Mononuclear cell (primary cell): ENCODE data around the gene KCNK4. TPM values are rescaled to one million over a fixed set of nuclear protein-coding genes. Genes with fewer than 3 reads are reported as not detected.

ENCODE experiments used
- H3K27me3 ChIP-seq: 2 replicates; pipeline ENCODE4 v1.6.0; 2011; ENCODE audit warnings: low read length, control low read depth; ENCODE audit not compliant: insufficient read depth
- H3K4me1 ChIP-seq: 2 replicates; pipeline ENCODE4 v1.5.1; 2011; ENCODE audit warnings: mild to moderate bottlenecking, low read length, control low read depth; ENCODE audit not compliant: insufficient read depth
- H3K4me3 ChIP-seq: 2 replicates; pipeline ENCODE4 v1.5.1; 2011; ENCODE audit warnings: mild to moderate bottlenecking, low read length, moderate library complexity
- H3K9me3 ChIP-seq: 2 replicates; pipeline ENCODE4 v1.5.1; 2011; ENCODE audit warnings: low read depth, mild to moderate bottlenecking, control low read depth, low read length
- total RNA-seq: library from RNA; depleted of rRNA; stranded (reverse); fragments of >200 nt; gene quantifications from one replicate; pipeline ENCODE4 v1.2.3, GENCODE V29; 2012

The KCNK4 gene
- total RNA-seq, 1 donor, result not detected

- H3K27me3 ChIP-seq, result no peaks in the 10 kb centered on the region
- H3K4me3 ChIP-seq, result no peak overlapping the region
- H3K4me1 ChIP-seq, result no peaks in the 10 kb centered on the region
- no peaks in the 10 kb centered on the region for H3K9me3 ChIP-seq
Measured at GRCh38 chr11:64261556-64262080, 29.5 kb upstream of the KCNK4 start.

DNA sequence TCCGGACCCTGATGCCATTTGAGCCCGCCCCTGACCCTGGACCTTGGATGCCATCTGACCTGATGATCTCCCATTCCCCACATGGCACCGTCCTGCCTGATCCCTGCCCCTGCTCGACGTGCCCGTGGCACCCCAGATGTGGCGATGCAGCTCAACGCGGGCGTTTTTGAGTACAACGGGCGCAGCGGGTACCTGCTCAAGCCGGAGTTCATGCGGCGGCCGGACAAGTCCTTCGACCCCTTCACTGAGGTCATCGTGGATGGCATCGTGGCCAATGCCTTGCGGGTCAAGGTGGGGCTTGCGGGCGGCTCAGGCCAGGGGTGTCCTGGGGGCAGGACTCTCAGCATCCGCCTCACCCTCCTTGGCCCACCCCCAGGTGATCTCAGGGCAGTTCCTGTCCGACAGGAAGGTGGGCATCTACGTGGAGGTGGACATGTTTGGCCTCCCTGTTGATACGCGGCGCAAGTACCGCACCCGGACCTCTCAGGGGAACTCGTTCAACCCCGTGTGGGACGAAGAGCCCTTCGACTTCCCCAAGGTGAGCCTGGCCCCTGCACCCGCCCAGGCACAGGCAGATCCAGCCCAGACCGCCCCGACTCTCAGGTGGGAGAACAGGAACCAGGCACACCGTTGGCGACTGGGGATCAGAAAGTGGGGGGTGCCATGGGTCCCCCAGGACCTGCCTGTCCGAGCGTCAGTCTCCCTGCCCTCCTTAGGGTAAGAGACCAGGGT lies 28.7 kb upstream of the KCNK4 start:
- Histone ChIP-seq H3K4me1 (peaks cover under 1% of the 10 kb centered on the region), H3K4me3 (no peak overlapping the region), H3K27me3 (no peaks in the 10 kb centered on the region), H3K9me3 (no peaks in the 10 kb centered on the region)

- H3K4me1 ChIP-seq, result peaks cover 9% of the 10 kb centered on the region
- no peak overlapping the region for H3K4me3 ChIP-seq
- no peaks in the 10 kb centered on the region for H3K27me3 ChIP-seq
- no peaks in the 10 kb centered on the region for H3K9me3 ChIP-seq
Measured at GRCh38 chr11:64263021-64263946, 27.8 kb upstream of the KCNK4 start.

DNA sequence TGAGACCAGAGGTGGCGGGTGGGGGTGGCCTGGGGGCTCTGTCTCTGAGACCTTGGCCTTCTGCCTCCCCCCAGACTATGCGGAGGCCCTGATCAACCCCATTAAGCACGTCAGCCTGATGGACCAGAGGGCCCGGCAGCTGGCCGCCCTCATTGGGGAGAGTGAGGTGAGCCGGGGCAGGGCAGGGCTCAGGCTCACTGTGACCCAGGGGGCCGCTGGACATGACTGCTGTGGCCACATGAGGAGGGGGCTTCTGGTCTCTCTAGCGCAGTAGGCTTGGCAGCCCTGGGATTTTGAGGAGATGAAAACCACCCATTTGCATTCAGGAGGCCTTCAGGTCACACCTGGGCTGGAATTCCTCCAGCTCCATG lies 27.2 kb upstream of the KCNK4 start:
- H3K27me3 ChIP-seq, result no peaks in the 10 kb centered on the region
- H3K4me3 ChIP-seq, result no peak overlapping the region
- no peaks in the 10 kb centered on the region for H3K9me3 ChIP-seq
- peaks cover 16% of the 10 kb centered on the region for H3K4me1 ChIP-seq

DNA sequence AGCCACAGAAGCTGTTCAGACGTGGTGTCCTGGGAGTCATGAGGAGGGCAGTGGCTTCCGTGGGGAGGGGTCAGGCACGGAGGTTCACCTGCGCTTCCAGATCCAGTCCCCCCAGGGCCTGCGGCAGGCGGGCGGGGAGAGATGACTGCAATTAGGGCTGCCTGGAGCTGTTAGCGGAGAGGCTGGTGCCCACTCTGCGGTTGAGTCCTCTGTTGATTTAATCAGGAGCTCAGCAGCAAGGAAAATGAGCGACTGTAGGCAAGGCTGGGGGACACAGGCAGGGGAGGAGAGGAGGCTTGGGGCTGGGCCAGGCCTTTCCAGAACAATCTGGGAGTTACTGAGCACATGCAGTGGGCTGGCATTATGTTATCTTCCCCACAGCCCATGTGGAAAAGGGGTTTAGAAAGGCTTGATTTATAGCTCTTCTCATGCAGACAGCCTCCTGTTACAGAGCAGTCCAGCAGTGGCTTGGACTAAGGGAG lies 26.7 kb upstream of the KCNK4 start:
- no peak overlapping the region for H3K4me3 ChIP-seq
- peaks cover 20% of the 10 kb centered on the region for H3K4me1 ChIP-seq
- no peaks in the 10 kb centered on the region for H3K27me3 ChIP-seq
- H3K9me3 ChIP-seq, result no peaks in the 10 kb centered on the region

GRCh38 chr11:64265176-64266160 lies 25.6 kb upstream of the KCNK4 start:
- Histone ChIP-seq H3K27me3 (no peaks in the 10 kb centered on the region), H3K4me1 (peaks cover 22% of the 10 kb centered on the region), H3K4me3 (no peak overlapping the region), H3K9me3 (no peaks in the 10 kb centered on the region)

GRCh38 chr11:64266339-64266738 lies 24.8 kb upstream of the KCNK4 start:
- Histone ChIP-seq H3K9me3 (no peaks in the 10 kb centered on the region), H3K4me1 (peaks cover 26% of the 10 kb centered on the region), H3K4me3 (no peak overlapping the region), H3K27me3 (no peaks in the 10 kb centered on the region)

DNA sequence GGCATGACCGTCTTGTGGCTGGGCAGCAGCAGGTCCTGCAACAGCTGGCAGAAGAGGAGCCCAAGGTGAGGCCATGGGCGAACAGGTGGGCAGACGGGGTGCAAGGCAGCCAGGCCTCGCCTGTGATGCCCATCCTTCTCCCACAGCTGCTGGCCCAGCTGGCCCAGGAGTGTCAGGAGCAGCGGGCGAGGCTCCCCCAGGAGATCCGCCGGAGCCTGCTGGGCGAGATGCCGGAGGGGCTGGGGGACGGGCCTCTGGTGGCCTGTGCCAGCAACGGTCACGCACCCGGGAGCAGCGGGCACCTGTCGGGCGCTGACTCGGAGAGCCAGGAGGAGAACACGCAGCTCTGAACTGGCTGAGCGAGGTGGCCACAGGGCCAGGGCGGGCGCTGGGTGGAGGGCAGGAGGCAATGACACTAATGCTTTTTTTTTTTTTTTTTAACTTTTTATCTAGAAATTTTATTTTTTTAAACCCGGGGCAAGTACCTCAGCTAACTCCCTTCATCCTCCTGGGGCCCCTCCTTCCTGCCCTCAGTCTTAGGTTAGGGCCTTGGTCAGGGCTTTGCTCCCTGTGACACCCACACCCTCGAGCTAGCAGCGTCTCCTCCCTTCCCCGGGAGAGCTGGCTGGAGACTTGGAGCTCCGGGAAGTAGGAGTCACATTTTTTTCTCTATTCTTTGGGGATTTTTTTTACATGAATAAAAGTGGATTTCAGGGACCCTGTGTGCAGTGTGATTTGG lies 23.7 kb upstream of the KCNK4 start:
- Histone ChIP-seq H3K4me1 (peaks cover 35% of the 10 kb centered on the region), H3K27me3 (no peaks in the 10 kb centered on the region), H3K9me3 (no peaks in the 10 kb centered on the region), H3K4me3 (no peak overlapping the region)

DNA sequence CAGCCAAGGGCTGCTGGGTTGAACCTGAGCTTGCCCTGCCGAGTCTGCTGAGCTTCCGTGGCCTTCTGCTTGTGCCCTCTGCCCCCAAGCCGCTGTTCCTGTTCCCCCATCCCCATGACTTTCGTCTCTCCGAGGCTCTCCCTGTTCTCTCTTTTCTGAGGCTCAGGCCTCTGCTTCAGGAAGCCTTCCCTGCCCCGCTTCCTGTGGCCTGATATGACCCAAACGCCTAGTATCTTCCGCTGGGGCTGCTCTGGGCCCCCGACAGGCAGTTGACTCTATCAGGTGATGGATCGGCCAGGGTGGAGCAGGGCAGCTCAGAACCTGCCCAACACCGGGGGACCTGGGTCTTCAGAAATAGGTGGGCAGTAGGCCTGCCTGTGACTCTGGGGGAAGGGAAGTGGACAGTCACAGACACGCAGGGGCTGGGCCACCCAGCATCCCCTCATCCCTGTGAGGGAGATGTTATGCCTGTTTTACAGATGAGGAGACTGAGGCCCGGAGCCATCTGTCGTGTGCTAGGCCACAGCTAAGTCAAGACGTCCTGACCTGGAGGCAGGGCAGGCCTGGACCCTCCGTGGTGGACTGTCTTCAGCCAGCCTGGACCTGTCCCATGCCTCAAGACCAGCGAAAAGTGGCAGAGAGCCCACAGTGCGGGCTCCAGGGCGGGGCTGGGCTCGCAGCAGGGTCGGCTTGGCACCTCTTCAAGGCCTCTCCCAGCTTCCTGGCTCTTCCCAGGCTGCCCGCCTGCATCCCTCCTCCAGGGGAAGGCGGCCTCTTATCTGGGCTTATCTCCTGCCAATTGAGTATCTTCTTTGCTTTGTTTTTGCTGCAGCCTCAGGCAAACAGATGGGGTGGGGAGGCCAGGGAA lies 22.8 kb upstream of the KCNK4 start:
- Histone ChIP-seq H3K4me3 (peak overlapping the region; percentile 66), H3K9me3 (no peaks in the 10 kb centered on the region), H3K4me1 (peaks cover 35% of the 10 kb centered on the region), H3K27me3 (no peaks in the 10 kb centered on the region)

DNA sequence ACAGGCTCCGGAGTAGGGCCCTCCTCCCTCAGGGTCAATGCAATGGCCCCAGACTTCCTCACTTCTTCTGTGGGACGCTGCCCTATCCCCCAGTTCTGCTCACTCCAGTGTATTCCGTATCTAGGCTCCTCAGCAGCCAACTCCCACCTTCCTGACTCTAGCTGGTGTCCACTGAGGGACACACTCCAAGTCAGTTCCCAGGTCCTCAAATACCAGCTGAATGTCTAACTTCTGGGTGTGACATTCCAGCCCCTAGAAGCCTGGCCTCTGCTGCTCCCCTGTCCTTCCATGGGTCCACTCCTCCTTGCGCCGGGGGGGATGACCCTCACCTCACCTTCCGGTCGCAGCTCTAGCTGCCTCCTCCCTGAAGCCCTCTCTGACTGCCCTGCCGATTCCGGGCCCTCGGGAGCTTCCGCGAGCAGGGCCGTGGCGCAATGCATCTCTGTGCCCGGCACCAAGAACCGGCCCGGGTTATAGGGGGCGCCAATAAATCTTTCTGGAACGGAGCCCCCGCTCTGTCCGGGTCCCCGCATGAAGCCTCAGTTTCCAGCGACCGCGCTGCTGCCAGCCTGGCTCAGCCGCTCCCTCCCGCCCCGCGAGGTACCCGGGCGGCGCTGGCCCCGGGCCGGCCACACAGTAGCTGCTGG lies 22.1 kb upstream of the KCNK4 start:
- H3K27me3 ChIP-seq, result no peaks in the 10 kb centered on the region
- H3K4me3 ChIP-seq, result peak overlapping the region; percentile 66
- H3K4me1 ChIP-seq, result peaks cover 35% of the 10 kb centered on the region
- H3K9me3 ChIP-seq, result no peaks in the 10 kb centered on the region

DNA sequence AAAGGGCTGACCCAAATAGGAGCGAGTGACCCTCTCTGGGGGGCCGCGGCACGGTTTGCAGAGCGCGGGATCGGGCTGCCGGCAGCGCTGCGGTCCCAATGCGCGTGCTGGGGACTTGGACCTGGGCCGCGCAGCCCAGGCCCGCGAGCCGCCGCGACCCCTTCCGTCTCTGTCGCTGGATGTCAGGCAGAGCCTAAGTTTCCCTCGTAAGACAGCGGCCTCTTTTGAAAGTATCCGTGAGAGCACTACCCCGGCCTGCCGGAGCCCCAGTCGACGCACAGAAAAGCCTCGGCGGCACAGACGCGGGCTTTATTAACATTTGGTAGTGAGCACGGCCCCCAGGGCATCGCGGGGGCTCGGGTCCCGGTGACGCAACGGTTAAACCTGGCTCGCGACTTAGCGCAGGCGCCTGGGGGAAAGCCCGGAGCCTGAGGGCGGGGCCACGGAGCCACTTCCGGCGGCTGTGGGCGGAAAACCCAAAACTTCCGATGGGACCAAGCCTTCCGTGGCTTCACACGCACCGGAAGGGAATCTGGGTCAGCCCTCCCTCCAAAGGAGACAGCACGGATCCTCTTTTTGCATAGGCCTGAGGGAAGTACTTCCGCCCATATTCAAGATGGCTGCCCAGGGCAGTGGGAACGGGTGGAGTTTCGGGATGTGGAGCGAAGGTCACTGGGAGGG lies 21.4 kb upstream of the KCNK4 start:
- H3K9me3 ChIP-seq, result no peaks in the 10 kb centered on the region
- H3K4me1 ChIP-seq, result peaks cover 35% of the 10 kb centered on the region
- no peaks in the 10 kb centered on the region for H3K27me3 ChIP-seq
- H3K4me3 ChIP-seq, result peak overlapping the region; percentile 66

GRCh38 chr11:64275031-64275800 lies 15.9 kb upstream of the KCNK4 start:
- peaks cover 15% of the 10 kb centered on the region for H3K4me1 ChIP-seq
- no peaks in the 10 kb centered on the region for H3K9me3 ChIP-seq
- no peak overlapping the region for H3K4me3 ChIP-seq
- no peaks in the 10 kb centered on the region for H3K27me3 ChIP-seq
